Subcutaneous abdominal adipose tissue (tissue), 5 donors: Measurements from ENCODE around the gene KCNQ1.

ENCODE experiments used
- H3K27ac ChIP-seq: one replicate; pipeline ENCODE4 v1.7.0; 2013; ENCODE audit warnings: low read depth, mild to moderate bottlenecking, inconsistent platforms, low read length, moderate library complexity
- H3K27me3 ChIP-seq, 5 donors: one replicate each; pipeline ENCODE4 v1.7.0; 2013; ENCODE audit warnings: low read length in 5 of 5, inconsistent platforms in 1 of 5; ENCODE audit not compliant: control insufficient read depth in 5 of 5, insufficient read depth in 4 of 5
- H3K36me3 ChIP-seq, 5 donors: one replicate each; pipeline ENCODE4 v1.7.0; 2013; ENCODE audit warnings: low read length in 5 of 5; ENCODE audit not compliant: control insufficient read depth in 5 of 5, insufficient read depth in 5 of 5
- H3K4me1 ChIP-seq, 5 donors: one replicate each; pipeline ENCODE4 v1.7.0; 2013; ENCODE audit warnings: low read length in 5 of 5, mild to moderate bottlenecking in 3 of 5, moderate library complexity in 1 of 5; ENCODE audit not compliant: control insufficient read depth in 5 of 5, insufficient read depth in 5 of 5
- H3K4me3 ChIP-seq, 5 donors: one replicate each; pipeline ENCODE4 v1.7.0; 2013; ENCODE audit warnings: low read length in 5 of 5, low read depth in 1 of 5
- H3K9ac ChIP-seq, 5 donors: one replicate each; pipeline ENCODE4 v1.7.0; 2013; ENCODE audit warnings: low read length in 5 of 5, mild to moderate bottlenecking in 4 of 5, moderate library complexity in 3 of 5
- H3K9me3 ChIP-seq, 5 donors: one replicate each; pipeline ENCODE4 v1.7.0; 2013; ENCODE audit warnings: low read length in 5 of 5; ENCODE audit not compliant: control insufficient read depth in 5 of 5
- donor health status: healthy.
- donor health status: healthy.
- donor health status: healthy.
- donor health status: healthy.
- donor health status: healthy.

Gene KCNQ1

DNA sequence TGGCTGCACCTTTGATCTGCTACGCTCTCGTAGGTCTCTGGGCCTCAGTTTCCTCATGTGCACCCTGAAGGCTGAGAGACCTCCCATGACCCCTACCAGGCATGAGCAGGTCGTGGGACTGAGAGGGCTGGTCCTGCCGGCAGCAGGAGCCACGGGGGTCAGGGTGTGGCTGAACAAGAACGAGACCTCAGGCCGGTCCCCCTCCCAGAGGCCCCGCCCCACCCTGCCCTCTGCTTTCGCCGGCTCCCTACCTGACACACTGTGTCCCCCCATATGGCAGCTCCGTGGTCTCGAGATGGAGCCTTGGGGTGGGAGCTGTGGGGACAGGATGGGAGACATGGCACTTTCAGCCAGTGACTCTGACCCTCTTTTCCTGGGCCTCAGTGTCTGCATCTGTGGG is 400.2 kb downstream of the KCNQ1 start:
- no peaks in the 10 kb centered on the region for H3K9me3 ChIP-seq
- H3K4me1 ChIP-seq = peaks cover 0 to 3% (median 0%) of the 10 kb centered on the region in 5 donors
- H3K4me3 ChIP-seq = no peak overlapping the region
- H3K27ac ChIP-seq = no peak overlapping the region
- H3K27me3 ChIP-seq = no peaks in the 10 kb centered on the region
- H3K36me3 ChIP-seq = peaks cover 0 to 4% (median 0%) of the 10 kb centered on the region in 5 donors
- no peak overlapping the region for H3K9ac ChIP-seq

GRCh38 chr11:2846056-2846455 is 401.2 kb downstream of the KCNQ1 start:
- H3K27ac ChIP-seq = no peak overlapping the region
- H3K9ac ChIP-seq = no peak overlapping the region
- H3K36me3 ChIP-seq = peaks cover 0 to 4% (median 0%) of the 10 kb centered on the region in 5 donors
- H3K4me1 ChIP-seq = peaks cover 0 to 3% (median 0%) of the 10 kb centered on the region in 5 donors
- no peak overlapping the region for H3K4me3 ChIP-seq
- H3K27me3 ChIP-seq = no peaks in the 10 kb centered on the region
- no peaks in the 10 kb centered on the region for H3K9me3 ChIP-seq

DNA sequence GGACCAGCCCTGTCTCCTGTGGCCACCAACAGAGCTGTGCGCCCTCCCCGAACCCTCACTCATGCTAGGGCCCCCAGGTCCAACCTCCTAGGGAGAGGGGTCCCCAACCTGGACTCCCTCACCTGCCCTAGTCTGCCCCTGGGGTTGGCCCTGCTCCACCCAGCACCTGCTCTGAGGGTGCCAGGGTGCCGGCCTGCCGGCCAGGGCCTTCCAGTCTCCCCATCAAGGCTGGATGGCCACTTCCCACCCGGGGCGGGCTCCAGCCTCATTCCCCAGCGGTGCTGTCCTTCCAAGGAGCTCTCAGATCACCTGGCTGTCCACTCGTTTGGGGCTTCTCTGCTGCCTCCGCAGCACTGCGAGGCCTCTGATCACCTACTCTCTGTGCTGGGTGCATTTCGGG is 401.7 kb downstream of the KCNQ1 start:
- H3K4me1 ChIP-seq = peaks cover 0 to 3% (median 0%) of the 10 kb centered on the region in 5 donors
- no peak overlapping the region for H3K4me3 ChIP-seq
- peaks cover 0 to 4% (median 0%) of the 10 kb centered on the region in 5 donors for H3K36me3 ChIP-seq
- no peak overlapping the region for H3K27ac ChIP-seq
- no peak overlapping the region for H3K9ac ChIP-seq
- H3K27me3 ChIP-seq = no peaks in the 10 kb centered on the region
- no peaks in the 10 kb centered on the region for H3K9me3 ChIP-seq

DNA sequence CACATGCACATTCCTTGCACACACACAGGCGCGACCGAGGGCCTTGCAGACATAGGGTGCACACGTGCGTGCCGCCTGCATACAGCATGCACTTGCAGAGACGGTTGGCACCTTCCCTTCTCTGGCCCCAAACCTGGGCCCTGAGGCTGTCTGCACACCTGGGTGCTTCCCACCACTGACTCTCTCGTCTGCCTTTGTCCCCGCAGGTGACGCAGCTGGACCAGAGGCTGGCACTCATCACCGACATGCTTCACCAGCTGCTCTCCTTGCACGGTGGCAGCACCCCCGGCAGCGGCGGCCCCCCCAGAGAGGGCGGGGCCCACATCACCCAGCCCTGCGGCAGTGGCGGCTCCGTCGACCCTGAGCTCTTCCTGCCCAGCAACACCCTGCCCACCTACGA is 402.8 kb downstream of the KCNQ1 start:
- Histone ChIP-seq H3K27ac (no peak overlapping the region), H3K4me1 (peaks cover 0 to 3% (median 0%) of the 10 kb centered on the region in 5 donors), H3K9me3 (no peaks in the 10 kb centered on the region), H3K36me3 (peaks cover 0 to 4% (median 0%) of the 10 kb centered on the region in 5 donors), H3K4me3 (no peak overlapping the region), H3K9ac (no peak overlapping the region), H3K27me3 (no peaks in the 10 kb centered on the region)

DNA sequence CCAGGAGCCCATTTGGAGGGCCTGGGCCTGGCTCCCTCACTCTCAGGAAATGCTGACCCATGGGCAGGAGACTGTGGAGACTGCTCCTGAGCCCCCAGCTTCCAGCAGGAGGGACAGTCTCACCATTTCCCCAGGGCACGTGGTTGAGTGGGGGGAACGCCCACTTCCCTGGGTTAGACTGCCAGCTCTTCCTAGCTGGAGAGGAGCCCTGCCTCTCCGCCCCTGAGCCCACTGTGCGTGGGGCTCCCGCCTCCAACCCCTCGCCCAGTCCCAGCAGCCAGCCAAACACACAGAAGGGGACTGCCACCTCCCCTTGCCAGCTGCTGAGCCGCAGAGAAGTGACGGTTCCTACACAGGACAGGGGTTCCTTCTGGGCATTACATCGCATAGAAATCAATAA is 403.7 kb downstream of the KCNQ1 start:
- Histone ChIP-seq H3K27me3 (no peaks in the 10 kb centered on the region), H3K27ac (no peak overlapping the region), H3K4me3 (no peak overlapping the region), H3K4me1 (peaks cover 0 to 3% (median 0%) of the 10 kb centered on the region in 5 donors), H3K9ac (no peak overlapping the region), H3K9me3 (no peaks in the 10 kb centered on the region), H3K36me3 (peaks cover 0 to 4% (median 0%) of the 10 kb centered on the region in 5 donors)

DNA sequence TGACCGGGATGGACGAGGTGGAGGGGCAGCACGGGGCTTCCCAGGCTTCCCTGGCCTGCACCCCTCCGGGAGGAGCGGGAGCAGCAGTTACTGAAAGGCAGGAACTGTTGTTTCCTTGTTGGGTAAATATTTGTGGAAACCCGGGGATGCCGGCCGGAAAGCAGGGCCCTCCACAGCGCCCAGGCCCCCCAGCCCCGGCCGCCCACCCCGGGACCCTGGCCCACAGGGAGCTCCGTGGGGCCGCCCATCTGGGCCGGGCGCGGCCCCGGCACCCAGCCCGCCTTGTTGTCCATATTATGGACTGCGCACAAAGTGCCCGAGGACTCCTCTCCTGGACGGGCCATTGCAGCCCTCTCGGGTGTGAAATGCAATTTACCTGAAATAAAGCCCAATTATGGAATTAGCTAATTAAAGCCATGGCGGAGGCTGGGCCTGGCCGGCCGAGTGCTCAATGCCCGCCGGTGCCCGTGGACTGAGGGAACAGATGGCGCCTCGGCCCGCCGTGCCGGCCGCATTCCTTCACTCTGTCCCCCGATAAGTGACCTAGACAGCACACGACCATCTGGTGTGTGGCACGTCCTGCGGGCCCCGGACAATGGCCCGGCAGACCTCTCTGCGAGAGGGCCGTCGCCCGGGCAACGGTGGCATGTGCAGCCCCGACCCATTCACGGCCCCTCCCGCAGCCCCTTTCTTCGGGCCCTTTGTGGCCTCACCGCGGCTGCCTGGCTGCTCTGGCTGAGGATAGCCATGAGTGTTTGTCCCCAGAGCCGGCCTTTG is 405.4 kb downstream of the KCNQ1 start:
- Histone ChIP-seq H3K36me3 (peaks cover 0 to 4% (median 0%) of the 10 kb centered on the region in 5 donors), H3K27me3 (no peaks in the 10 kb centered on the region), H3K4me1 (peaks cover 0 to 3% (median 0%) of the 10 kb centered on the region in 5 donors), H3K9ac (no peak overlapping the region), H3K9me3 (peaks cover 0 to 3% (median 0%) of the 10 kb centered on the region in 5 donors), H3K4me3 (no peak overlapping the region), H3K27ac (no peak overlapping the region)

DNA sequence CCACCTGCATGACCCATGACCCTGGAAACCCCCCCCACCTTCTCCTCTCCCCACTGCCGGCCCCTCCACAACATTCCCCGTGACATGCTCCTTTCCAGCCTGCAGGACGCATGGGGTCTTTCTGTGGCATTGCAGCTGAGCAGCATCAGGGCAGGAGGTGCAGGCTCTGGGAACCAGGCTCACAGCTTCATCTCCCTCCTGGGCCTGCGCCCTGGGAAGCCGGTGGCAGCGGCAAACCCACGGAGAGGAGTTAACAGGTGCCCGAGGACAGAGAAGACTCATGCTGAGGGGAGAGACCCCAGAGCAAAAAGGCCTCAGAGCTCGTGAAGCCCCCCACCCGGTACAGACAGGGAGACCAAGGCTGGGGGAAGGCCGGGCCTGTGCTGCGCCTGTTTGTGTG is 408.6 kb downstream of the KCNQ1 start:
- Histone ChIP-seq H3K4me1 (peaks cover 0 to 3% (median 0%) of the 10 kb centered on the region in 5 donors), H3K4me3 (no peak overlapping the region), H3K27me3 (no peaks in the 10 kb centered on the region)

GRCh38 chr11:2853997-2854560 is 409.3 kb downstream of the KCNQ1 start:
- Histone ChIP-seq H3K4me1 (no peaks in the 10 kb centered on the region), H3K27me3 (no peaks in the 10 kb centered on the region), H3K9ac (no peak overlapping the region), H3K36me3 (no peaks in the 10 kb centered on the region), H3K9me3 (peaks cover 0 to 3% (median 0%) of the 10 kb centered on the region in 5 donors), H3K4me3 (no peak overlapping the region), H3K27ac (no peak overlapping the region)

More for the DNA sequence above, 408.6 kb downstream of the KCNQ1 start:
- H3K36me3 ChIP-seq = no peaks in the 10 kb centered on the region
- H3K27ac ChIP-seq = no peak overlapping the region
- H3K9me3 ChIP-seq = peaks cover 0 to 3% (median 0%) of the 10 kb centered on the region in 5 donors
- H3K9ac ChIP-seq = no peak overlapping the region

GRCh38 chr11:2855162-2855561 is 410.4 kb downstream of the KCNQ1 start:
- peaks cover 0 to 3% (median 0%) of the 10 kb centered on the region in 5 donors for H3K9me3 ChIP-seq
- no peaks in the 10 kb centered on the region for H3K36me3 ChIP-seq

DNA sequence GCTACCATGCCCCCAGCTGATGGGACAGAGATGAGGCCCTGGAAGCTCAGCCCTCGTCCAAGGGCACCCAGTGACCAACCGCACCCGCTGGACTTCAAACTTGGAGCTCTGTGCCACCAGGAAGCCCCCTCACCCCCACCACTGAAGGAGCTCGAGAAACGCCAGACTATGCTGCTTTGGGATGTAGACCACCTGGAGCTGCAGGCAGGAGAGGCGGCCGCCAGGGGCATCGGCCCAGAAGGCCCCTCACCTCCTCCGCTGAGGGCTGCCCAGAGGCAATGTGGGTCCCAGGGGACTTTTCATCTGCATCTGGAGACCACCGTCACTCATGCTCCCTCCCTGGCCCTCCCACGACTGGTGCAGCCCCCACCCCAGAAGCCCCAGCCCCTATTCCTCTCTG is 412.5 kb downstream of the KCNQ1 start:
- Histone ChIP-seq H3K36me3 (no peaks in the 10 kb centered on the region), H3K27me3 (no peaks in the 10 kb centered on the region), H3K9ac (no peak overlapping the region), H3K9me3 (peaks cover 0 to 3% (median 0%) of the 10 kb centered on the region in 5 donors), H3K4me1 (peaks cover 0 to 10% (median 6%) of the 10 kb centered on the region in 5 donors), H3K4me3 (no peak overlapping the region), H3K27ac (no peak overlapping the region)

More at GRCh38 chr11:2855162-2855561, 410.4 kb downstream of the KCNQ1 start:
- H3K9ac ChIP-seq = no peak overlapping the region
- H3K4me3 ChIP-seq = no peak overlapping the region
- no peaks in the 10 kb centered on the region for H3K4me1 ChIP-seq
- no peak overlapping the region for H3K27ac ChIP-seq
- no peaks in the 10 kb centered on the region for H3K27me3 ChIP-seq
